Measurements from ENCODE around the gene IL3RA. TPM values are rescaled to one million over a fixed set of nuclear protein-coding genes. Genes with fewer than 3 reads are reported as not detected.

Gene IL3RA
- polyA plus RNA-seq, 1 of the 3 experiments (the other 2 are of a cell fraction), result not detected

DNA sequence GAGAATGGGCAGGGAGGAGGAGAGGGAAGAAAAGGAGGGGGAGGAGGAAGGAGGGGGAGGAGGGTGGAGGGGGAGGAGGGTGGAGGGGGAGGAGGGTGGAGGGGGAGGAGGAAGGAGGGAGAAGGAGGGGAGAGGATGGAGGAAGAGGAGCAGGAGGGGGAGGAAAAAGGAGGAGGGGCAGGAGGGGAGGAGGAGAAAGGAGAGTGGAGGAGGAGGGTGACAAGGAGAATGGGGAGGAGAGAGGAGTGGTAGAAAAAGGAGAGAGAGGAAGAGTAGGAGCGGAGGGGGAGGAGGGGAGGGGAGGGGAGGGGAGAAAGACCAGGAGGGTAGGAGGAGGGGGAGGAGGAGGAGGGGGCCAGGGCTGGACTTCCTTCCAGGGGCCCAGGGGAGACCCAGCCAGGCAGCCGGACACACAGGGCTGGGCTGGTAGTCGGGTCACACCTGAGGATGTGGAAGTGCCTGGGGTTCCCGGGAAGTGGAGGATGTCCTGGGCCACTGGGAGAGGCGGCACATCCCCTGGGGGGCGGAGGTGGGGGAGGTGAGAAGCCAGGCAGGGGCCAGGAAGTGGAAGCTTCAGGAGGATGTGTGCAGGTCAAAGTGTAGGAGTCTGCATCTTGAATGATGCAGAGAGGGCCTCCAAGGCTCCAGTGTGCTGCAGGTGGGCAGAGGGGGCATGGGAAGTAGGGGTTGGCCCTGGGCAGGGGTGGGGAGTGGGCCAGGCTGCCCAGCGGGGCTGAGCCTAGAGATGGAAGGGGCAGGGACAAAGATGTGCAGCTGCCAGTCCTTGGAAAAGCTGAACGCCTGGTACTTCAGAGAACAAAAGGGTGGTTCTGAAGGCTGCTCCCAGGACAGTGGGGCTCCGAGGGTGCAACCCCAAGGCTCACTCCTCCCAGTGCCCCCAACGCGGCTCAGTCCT is 18.8 kb downstream of the IL3RA start:
- CTCF ChIA-PET, result no interaction called here
- TF ChIP-seq CHD2 (IDR thresholded peaks at IDR 0.05; ENCODE audit: low read length, partially characterized antibody) (no peak), NRF1 (IDR thresholded peaks at IDR 0.05; ENCODE audit: low read depth, low read length) (no peak), SMC3 (IDR thresholded peaks at IDR 0.05; ENCODE audit: low read depth, low read length) (no peak), YY1 (IDR thresholded peaks at IDR 0.05; ENCODE audit: low read depth) (no peak), SIN3A (IDR thresholded peaks at IDR 0.05; ENCODE audit: borderline replicate concordance, low read depth, low read length) (no peak)
- Histone ChIP-seq H3K36me3 (replicated peaks in 1 of 2; ENCODE audit: control insufficient read depth in 1 of 2, insufficient read depth in 2 of 2, low read length in 1 of 2) (no peaks in the 10 kb centered on the region), H3F3A (replicated peaks; ENCODE audit: insufficient read depth) (no peaks in the 10 kb centered on the region), H3K9me3 (no peaks in the 10 kb centered on the region), H2AFZ (ENCODE audit: low read depth) (no peak overlapping the region), H3K9ac (no peak overlapping the region), H4K20me1 (ENCODE audit: insufficient read depth) (no peaks in the 10 kb centered on the region), H3K4me2 (no peak overlapping the region), H3K79me2 (ENCODE audit: insufficient read depth) (no peaks in the 10 kb centered on the region), H3K4me3 (ENCODE audit: low read depth in 2 of 2, low read length in 1 of 2) (no peak overlapping the region), H3K27ac (ENCODE audit: low read depth in 2 of 2, low read length in 1 of 2) (no peak overlapping the region), H3K27me3 (ENCODE audit: insufficient read depth) (no peaks in the 10 kb centered on the region), H3K4me1 (ENCODE audit: control insufficient read depth in 1 of 2, insufficient read depth in 2 of 2, low read depth in 1 of 2, low read length in 1 of 2) (no peaks in the 10 kb centered on the region), H3K9me2 (no peaks in the 10 kb centered on the region)
- WGBS (ENCODE audit: low lambda C conversion rate), result 31% methylated on average over 11 of the region's 11 CpGs
- DNase-seq, result no peak
- POLR2A ChIA-PET, result no interaction called here

GRCh38 chrX:1357993-1358392 is 21.4 kb downstream of the IL3RA start:
- H3K9me2 ChIP-seq, result no peaks in the 10 kb centered on the region
- H3K9me3 ChIP-seq, result no peaks in the 10 kb centered on the region
- no peaks in the 10 kb centered on the region for H3K79me2 ChIP-seq (ENCODE audit: insufficient read depth)
- no peaks in the 10 kb centered on the region for H3F3A ChIP-seq (replicated peaks; ENCODE audit: insufficient read depth)
- no peak overlapping the region for H3K27ac ChIP-seq (ENCODE audit: low read depth in 2 of 2, low read length in 1 of 2)
- no peaks in the 10 kb centered on the region for H3K36me3 ChIP-seq (replicated peaks in 1 of 2; ENCODE audit: control insufficient read depth in 1 of 2, insufficient read depth in 2 of 2, low read length in 1 of 2)
- 79% methylated on average over 10 of the region's 10 CpGs for WGBS (ENCODE audit: low lambda C conversion rate)
- CTCF ChIA-PET, result no interaction called here
- H3K9ac ChIP-seq, result no peak overlapping the region
- POLR2A ChIA-PET, result no interaction called here
- H3K4me1 ChIP-seq (ENCODE audit: control insufficient read depth in 1 of 2, insufficient read depth in 2 of 2, low read depth in 1 of 2, low read length in 1 of 2), result no peaks in the 10 kb centered on the region
- no peak overlapping the region for H3K4me2 ChIP-seq
- no peak for DNase-seq
- no peak overlapping the region for H2AFZ ChIP-seq (ENCODE audit: low read depth)
- H4K20me1 ChIP-seq (ENCODE audit: insufficient read depth), result no peaks in the 10 kb centered on the region
- peaks cover 7% of the 10 kb centered on the region; the same call in 1 of the 2 replicates for H3K27me3 ChIP-seq (ENCODE audit: insufficient read depth)
- H3K4me3 ChIP-seq (ENCODE audit: low read depth in 2 of 2, low read length in 1 of 2), result no peak overlapping the region
- TF ChIP-seq GABPA (IDR thresholded peaks at IDR 0.05; ENCODE audit: low read depth), result no peak
- no peak for TF ChIP-seq CHD2 (IDR thresholded peaks at IDR 0.05; ENCODE audit: low read length, partially characterized antibody)
- no peak for TF ChIP-seq GATA2 (CRISPR knock-in tag; IDR thresholded peaks at IDR 0.05)
- no peak for TF ChIP-seq TAF1 (IDR thresholded peaks at IDR 0.05; ENCODE audit: borderline replicate concordance, low read depth, low read length)
- TF ChIP-seq, protein P1, sequence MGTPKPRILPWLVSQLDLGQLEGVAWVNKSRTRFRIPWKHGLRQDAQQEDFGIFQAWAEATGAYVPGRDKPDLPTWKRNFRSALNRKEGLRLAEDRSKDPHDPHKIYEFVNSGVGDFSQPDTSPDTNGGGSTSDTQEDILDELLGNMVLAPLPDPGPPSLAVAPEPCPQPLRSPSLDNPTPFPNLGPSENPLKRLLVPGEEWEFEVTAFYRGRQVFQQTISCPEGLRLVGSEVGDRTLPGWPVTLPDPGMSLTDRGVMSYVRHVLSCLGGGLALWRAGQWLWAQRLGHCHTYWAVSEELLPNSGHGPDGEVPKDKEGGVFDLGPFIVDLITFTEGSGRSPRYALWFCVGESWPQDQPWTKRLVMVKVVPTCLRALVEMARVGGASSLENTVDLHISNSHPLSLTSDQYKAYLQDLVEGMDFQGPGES (IDR thresholded peaks at IDR 0.05; ENCODE audit: low read depth, low read length), result no peak
- no peak for TF ChIP-seq RCOR1 (IDR thresholded peaks at IDR 0.05; ENCODE audit: low read length)
- TF ChIP-seq FOSL2 (IDR thresholded peaks at IDR 0.05; ENCODE audit: borderline replicate concordance, low read depth), result no peak
- no peak for TF ChIP-seq POLR2AphosphoS5 (IDR thresholded peaks at IDR 0.05; ENCODE audit: low read depth, low read length)
- no peak for TF ChIP-seq JUND (IDR thresholded peaks at IDR 0.05)
- TF ChIP-seq RXRA (IDR thresholded peaks at IDR 0.05; ENCODE audit: borderline replicate concordance, low read depth), result no peak
- TF ChIP-seq USF1 (IDR thresholded peaks at IDR 0.05; ENCODE audit: borderline replicate concordance, low read depth), result no peak
- no peak for TF ChIP-seq RAD21 (IDR thresholded peaks at IDR 0.05; ENCODE audit: low read length)
- no peak for TF ChIP-seq PBX3 (IDR thresholded peaks at IDR 0.05)
- TF ChIP-seq CTCF (IDR thresholded peaks at IDR 0.05), result no peak
- no peak for TF ChIP-seq FOXJ3 (CRISPR knock-in tag; IDR thresholded peaks at IDR 0.05)
- TF ChIP-seq MXI1 (IDR thresholded peaks at IDR 0.05; ENCODE audit: low read depth, low read length), result no peak
- no peak for TF ChIP-seq SIN3A (IDR thresholded peaks at IDR 0.05; ENCODE audit: borderline replicate concordance, low read depth, low read length)

All from SK-N-SH (cell line).